IMR-90 (cell line): ENCODE data around the gene CEACAM20. TPM values are rescaled to one million over a fixed set of nuclear protein-coding genes. Genes with fewer than 3 reads are reported as not detected.

Experiments used
- ATAC-seq: fragments of 200-7000 bp; cut with Tn5 transposase; 2 replicates; pipeline ENCODE4 v1.9.1; 2020; ENCODE audit warnings: low read depth, mild to moderate bottlenecking, moderate library complexity
- BruUV-seq: library from RNA; stranded (reverse); fragments of 400-500 nt; replicated peaks from 2 replicates; lab custom pipeline; 2021; lab: Mats Ljungman, UMichigan
- CTCF ChIA-PET: fragments of 300-600 bp; formaldehyde crosslinking; extraction: SDS; loops from one replicate; lab custom pipeline; 2021; ENCODE audit warnings: antibody characterized with exemption; lab: Yijun Ruan, JAX
- POLR2A ChIA-PET: fragments of 300-600 bp; sonication (Branson Sonifier 250); formaldehyde crosslinking; loops from one replicate; lab custom pipeline; 2022; ENCODE audit warnings: antibody characterized with exemption; ENCODE audit not compliant: unreplicated experiment; lab: Charles Lee
- DNase-seq: peaks from one replicate; pipeline ENCODE4 v3.0.0; 2013
- H2AFZ ChIP-seq: replicated peaks from 2 replicates; pipeline ENCODE3; 2013; ENCODE audit warnings: low read length, mild to moderate bottlenecking; ENCODE audit not compliant: poor library complexity
- H2AK5ac ChIP-seq: 2 replicates; pipeline ENCODE4 v1.6.1; 2013; ENCODE audit warnings: low read depth, low read length, inconsistent platforms
- H2AK9ac ChIP-seq: replicated peaks from 2 replicates; pipeline ENCODE3; 2013; ENCODE audit warnings: mild to moderate bottlenecking, low read depth, low read length, moderate library complexity; ENCODE audit not compliant: poor library complexity
- H2BK120ac ChIP-seq: 2 replicates; pipeline ENCODE4 v1.6.1; 2013; ENCODE audit warnings: low read depth, low read length, inconsistent platforms
- H2BK15ac ChIP-seq: 3 replicates; pipeline ENCODE4 v1.6.1; 2013; ENCODE audit warnings: low read depth, low read length, inconsistent platforms
- H2BK20ac ChIP-seq: 2 replicates; pipeline ENCODE4 v1.6.1; 2013; ENCODE audit warnings: low read depth, mild to moderate bottlenecking, inconsistent platforms, low read length, moderate library complexity
- H2BK5ac ChIP-seq: 2 replicates; pipeline ENCODE4 v1.6.1; 2013; ENCODE audit warnings: mild to moderate bottlenecking, low read depth, low read length, inconsistent platforms; ENCODE audit not compliant: poor library complexity, severe bottlenecking
- H3K14ac ChIP-seq: replicated peaks from 2 replicates; pipeline ENCODE4 v1.6.1; 2013; ENCODE audit warnings: low read depth, low read length, inconsistent platforms
- H3K18ac ChIP-seq: 2 replicates; pipeline ENCODE4 v1.6.1; 2013; ENCODE audit warnings: low read depth, low read length, control low read depth
- H3K23ac ChIP-seq: 2 replicates; pipeline ENCODE4 v1.6.1; 2013; ENCODE audit warnings: low read depth, low read length, inconsistent platforms
- H3K27ac ChIP-seq: 2 replicates; pipeline ENCODE4 v1.5.1; 2013; ENCODE audit warnings: mild to moderate bottlenecking, control low read depth, low read length; ENCODE audit not compliant: insufficient read depth
- H3K27me3 ChIP-seq: 2 replicates; pipeline ENCODE4 v1.6.1; 2013; ENCODE audit warnings: low read length; ENCODE audit not compliant: control insufficient read depth, insufficient read depth
- H3K36me3 ChIP-seq: 2 replicates; pipeline ENCODE4 v1.6.1; 2013; ENCODE audit warnings: low read length, mixed read lengths; ENCODE audit not compliant: control insufficient read depth, insufficient read depth
- H3K4ac ChIP-seq: 2 replicates; pipeline ENCODE4 v1.6.1; 2013; ENCODE audit warnings: low read depth, low read length, inconsistent platforms
- H3K4me1 ChIP-seq: 2 replicates; pipeline ENCODE4 v1.6.1; 2013; ENCODE audit warnings: low read length, mixed read lengths; ENCODE audit not compliant: control insufficient read depth, insufficient read depth
- H3K4me2 ChIP-seq: 2 replicates; pipeline ENCODE4 v1.6.1; 2013; ENCODE audit warnings: low read depth, mild to moderate bottlenecking, control low read depth, low read length, moderate library complexity
- H3K4me3 ChIP-seq: 2 replicates; pipeline ENCODE4 v1.5.1; 2013; ENCODE audit warnings: low read depth, mild to moderate bottlenecking, control low read depth, low read length, moderate library complexity; ENCODE audit not compliant: insufficient read depth
- H3K56ac ChIP-seq: 2 replicates; pipeline ENCODE4 v1.6.1; 2013; ENCODE audit warnings: low read length, inconsistent platforms; ENCODE audit not compliant: insufficient read depth; ENCODE audit errors: extremely low read depth
- H3K79me1 ChIP-seq, 2 experiments: 2 replicates each; pipeline ENCODE4 v1.6.1; 2013; ENCODE audit warnings: low read length in 2 of 2, inconsistent platforms in 1 of 2, low read depth in 1 of 2
- H3K9ac ChIP-seq: 2 replicates; pipeline ENCODE4 v1.6.1; 2013; ENCODE audit warnings: low read depth, low read length, control low read depth
- H3K9me1 ChIP-seq: 2 replicates; pipeline ENCODE4 v1.6.1; 2013; ENCODE audit warnings: low read length, inconsistent platforms; ENCODE audit not compliant: insufficient read depth
- H3K9me3 ChIP-seq: 2 replicates; pipeline ENCODE4 v1.6.1; 2013; ENCODE audit warnings: low read length; ENCODE audit not compliant: control insufficient read depth, insufficient read depth
- H4K20me1 ChIP-seq: 2 replicates; pipeline ENCODE4 v1.6.1; 2013; ENCODE audit warnings: low read length, inconsistent platforms; ENCODE audit not compliant: insufficient read depth
- H4K5ac ChIP-seq: 2 replicates; pipeline ENCODE4 v1.6.1; 2013; ENCODE audit warnings: mild to moderate bottlenecking, low read depth, low read length, control low read depth
- H4K8ac ChIP-seq, 2 experiments: 2 replicates each; pipeline ENCODE4 v1.6.1; 2013; ENCODE audit warnings: low read depth in 2 of 2, low read length in 2 of 2, control low read depth in 1 of 2, inconsistent platforms in 1 of 2
- H4K91ac ChIP-seq: 2 replicates; pipeline ENCODE4 v1.6.1; 2013; ENCODE audit warnings: low read depth, low read length, inconsistent platforms; ENCODE audit not compliant: insufficient read depth
- BHLHE40 ChIP-seq: fragments of 150-350 bp; IDR thresholded peaks from 2 replicates; pipeline ENCODE4 v1.6.1; 2016; ENCODE audit warnings: mild to moderate bottlenecking, low read depth, low read length
- CEBPB ChIP-seq: IDR thresholded peaks from 2 replicates; pipeline ENCODE4 v1.6.1; 2012; ENCODE audit warnings: low read depth, low read length, improper control_type of control experiment
- MAFK ChIP-seq: IDR thresholded peaks from 2 replicates; pipeline ENCODE4 v1.6.1; 2012; ENCODE audit warnings: low read depth, low read length, improper control_type of control experiment
- MAZ ChIP-seq: IDR thresholded peaks from 2 replicates; pipeline ENCODE4 v1.6.1; 2012; ENCODE audit warnings: low read depth, mild to moderate bottlenecking, low read length, improper control_type of control experiment, moderate library complexity, borderline replicate concordance
- NFE2L2 ChIP-seq: fragments of 150-350 bp; IDR thresholded peaks from 2 replicates; pipeline ENCODE4 v1.6.1; 2016; ENCODE audit warnings: low read depth, mild to moderate bottlenecking, low read length
- POLR2A ChIP-seq: IDR thresholded peaks from 2 replicates; pipeline ENCODE4 v1.6.1; 2012; ENCODE audit warnings: mild to moderate bottlenecking, low read depth, low read length
- RAD21 ChIP-seq: IDR thresholded peaks from 2 replicates; pipeline ENCODE4 v1.6.1; 2012; ENCODE audit warnings: low read length, improper control_type of control experiment
- RFX5 ChIP-seq: IDR thresholded peaks from 2 replicates; pipeline ENCODE4 v1.8.0; 2012; ENCODE audit warnings: low read depth, mild to moderate bottlenecking, low read length, moderate library complexity
- SMC3 ChIP-seq: fragments of 150-350 bp; IDR thresholded peaks from 2 replicates; pipeline ENCODE4 v1.6.1; 2016; ENCODE audit warnings: low read depth, mild to moderate bottlenecking, antibody characterized with exemption, low read length, moderate library complexity
- WGBS, 2 experiments: methylation state at CpG; one replicate each; pipeline versions ENCODE4 v1.1.5 to v1.1.7; 2013; ENCODE audit warnings: missing lambda C conversion rate in 2 of 2; ENCODE audit not compliant: insufficient read length in 1 of 2; ENCODE audit errors: extremely low coverage in 2 of 2; 5-methylcytosine and 5-hydroxymethylcytosine counted together
- dilution Hi-C: fragments of 300-500 bp; cut with HindIII; formaldehyde crosslinking; loops from one replicate; pipeline ENCODE4 v1.14.3; 2018; ENCODE audit warnings: low sequenced_read_pairs; ENCODE audit not compliant: unreplicated experiment
- in situ Hi-C: fragments of 300-500 bp; cut with MboI; formaldehyde crosslinking; loops from 3 replicates; pipeline ENCODE4 v1.14.3; 2019; ENCODE audit warnings: low sequenced_read_pairs, inconsistent platforms, mixed read lengths
- intact Hi-C: fragments of 100-400 bp; cut with micrococcal nuclease; formaldehyde crosslinking; loops from 2 replicates; pipeline ENCODE4 v1.10.0; 2022
- polyA plus RNA-seq, 3 experiments: library from polyadenylated mRNA; depleted of rRNA; stranded (reverse); fragments of >200 nt; gene quantifications; 2 replicates each; pipeline ENCODE4 v1.2.3, GENCODE V29; 2012; ENCODE audit warnings: low replicate concordance in 1 of 3
- total RNA-seq: library from RNA; depleted of rRNA; stranded (reverse); fragments of >200 nt; gene quantifications from 2 replicates; pipeline ENCODE4 v1.2.3, GENCODE V29; 2012
- TF ChIP-seq, protein P1 (sequence below): fragments of 150-350 bp; IDR thresholded peaks from 2 replicates; pipeline ENCODE4 v1.6.1; 2016; ENCODE audit warnings: low read depth, mild to moderate bottlenecking, low read length, moderate library complexity, borderline replicate concordance
- TF ChIP-seq, protein P2 (sequence below): conservative IDR thresholded peaks from 2 replicates; pipeline ENCODE4 v1.5.1; 2012; ENCODE audit warnings: mild to moderate bottlenecking, low read depth, low read length, improper control_type of control experiment

The CEACAM20 gene
- total and polyA plus RNA-seq, 2 of the 4 experiments (the other 2 are of a cell fraction) = not detected

DNA sequence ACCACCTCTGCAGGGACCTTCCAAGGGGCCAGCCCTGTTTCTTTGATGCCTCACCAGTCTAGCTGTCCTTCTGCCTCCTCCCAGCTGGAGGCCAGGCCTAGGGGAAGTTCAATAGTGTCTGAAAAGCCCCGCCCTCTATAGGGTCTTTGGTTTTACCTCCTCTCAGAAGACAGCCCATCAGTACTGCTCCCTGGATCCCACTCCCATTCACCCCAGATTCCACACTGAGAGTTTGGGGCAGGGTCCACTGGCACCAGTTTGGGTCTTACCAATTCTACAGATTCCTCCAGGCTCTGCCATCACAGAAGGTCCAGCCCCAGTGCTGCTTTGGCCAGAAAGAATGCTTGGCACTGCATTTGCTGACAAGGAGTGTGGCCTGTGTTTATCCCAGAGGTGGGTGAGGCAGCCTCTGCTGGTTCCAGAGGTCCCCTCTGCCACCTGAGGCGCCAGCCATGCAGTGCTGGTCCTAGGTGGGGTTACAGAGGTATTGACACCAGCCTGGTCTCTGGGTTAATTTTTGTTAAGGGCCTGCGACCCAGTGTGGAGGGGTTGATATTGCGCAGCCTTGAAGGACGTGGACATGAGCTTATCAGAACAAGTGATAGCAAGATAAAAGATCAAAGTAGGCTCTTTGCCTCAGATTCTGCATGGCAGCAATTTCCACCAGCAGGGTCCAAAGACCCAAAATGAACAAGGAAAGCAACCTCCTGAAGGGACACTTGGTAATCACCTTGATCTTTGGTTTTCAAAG lies 42.5 kb upstream of the CEACAM20 start:
- in situ Hi-C loops = loop anchor here (5.0 to 25.0 kb wide), 3 partner anchors 85 to 270 kb away; partner anchors contain the start of gene CBLC
- TF ChIP-seq SMC3 (no peak), POLR2A (no peak), BHLHE40 (no peak), RFX5 (no peak), MAFK (no peak), MAZ (no peak), CEBPB (no peak), RAD21 (no peak), NFE2L2 (no peak)
- TF ChIP-seq, protein P1, sequence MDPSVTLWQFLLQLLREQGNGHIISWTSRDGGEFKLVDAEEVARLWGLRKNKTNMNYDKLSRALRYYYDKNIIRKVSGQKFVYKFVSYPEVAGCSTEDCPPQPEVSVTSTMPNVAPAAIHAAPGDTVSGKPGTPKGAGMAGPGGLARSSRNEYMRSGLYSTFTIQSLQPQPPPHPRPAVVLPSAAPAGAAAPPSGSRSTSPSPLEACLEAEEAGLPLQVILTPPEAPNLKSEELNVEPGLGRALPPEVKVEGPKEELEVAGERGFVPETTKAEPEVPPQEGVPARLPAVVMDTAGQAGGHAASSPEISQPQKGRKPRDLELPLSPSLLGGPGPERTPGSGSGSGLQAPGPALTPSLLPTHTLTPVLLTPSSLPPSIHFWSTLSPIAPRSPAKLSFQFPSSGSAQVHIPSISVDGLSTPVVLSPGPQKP = no peak
- TF ChIP-seq, protein P2, sequence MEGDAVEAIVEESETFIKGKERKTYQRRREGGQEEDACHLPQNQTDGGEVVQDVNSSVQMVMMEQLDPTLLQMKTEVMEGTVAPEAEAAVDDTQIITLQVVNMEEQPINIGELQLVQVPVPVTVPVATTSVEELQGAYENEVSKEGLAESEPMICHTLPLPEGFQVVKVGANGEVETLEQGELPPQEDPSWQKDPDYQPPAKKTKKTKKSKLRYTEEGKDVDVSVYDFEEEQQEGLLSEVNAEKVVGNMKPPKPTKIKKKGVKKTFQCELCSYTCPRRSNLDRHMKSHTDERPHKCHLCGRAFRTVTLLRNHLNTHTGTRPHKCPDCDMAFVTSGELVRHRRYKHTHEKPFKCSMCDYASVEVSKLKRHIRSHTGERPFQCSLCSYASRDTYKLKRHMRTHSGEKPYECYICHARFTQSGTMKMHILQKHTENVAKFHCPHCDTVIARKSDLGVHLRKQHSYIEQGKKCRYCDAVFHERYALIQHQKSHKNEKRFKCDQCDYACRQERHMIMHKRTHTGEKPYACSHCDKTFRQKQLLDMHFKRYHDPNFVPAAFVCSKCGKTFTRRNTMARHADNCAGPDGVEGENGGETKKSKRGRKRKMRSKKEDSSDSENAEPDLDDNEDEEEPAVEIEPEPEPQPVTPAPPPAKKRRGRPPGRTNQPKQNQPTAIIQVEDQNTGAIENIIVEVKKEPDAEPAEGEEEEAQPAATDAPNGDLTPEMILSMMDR = no peak

More for the DNA sequence above, 42.5 kb upstream of the CEACAM20 start:
- Histone ChIP-seq H4K5ac (no peak overlapping the region), H2BK15ac (0 out of 3 replicates have a peak overlapping the region, but pooled peaks have one; percentile 15), H3K4me2 (no peak overlapping the region), H3K18ac (no peak overlapping the region), H2AK9ac (peak overlapping the region; percentile 48), H3K56ac (no peak overlapping the region), H3K9me1 (no peaks in the 10 kb centered on the region; the same call in 1 of the 2 replicates), H3K23ac (no peak overlapping the region), H4K20me1 (no peaks in the 10 kb centered on the region), H3K4ac (peak overlapping the region; percentile 36), H2BK5ac (no peak overlapping the region), H2BK120ac (peak overlapping the region; percentile 32; the same call in 1 of the 2 replicates), H3K9me3 (no peaks in the 10 kb centered on the region), H3K27me3 (peaks cover 3% of the 10 kb centered on the region; the same call in 1 of the 2 replicates), H3K14ac (0 out of 2 replicates have a peak overlapping the region, but pooled peaks have one; percentile 36), H2BK20ac (peak overlapping the region; percentile 29; the same call in 1 of the 2 replicates), H4K91ac (no peak overlapping the region; the same call in 1 of the 2 replicates), H2AFZ (peak overlapping the region; percentile 39), H3K27ac (no peak overlapping the region), H3K36me3 (no peaks in the 10 kb centered on the region), H2AK5ac (peak overlapping the region; percentile 57), H3K79me1 (no peaks in the 10 kb centered on the region), H3K4me1 (peaks cover 3% of the 10 kb centered on the region; the same call in 1 of the 2 replicates), H4K8ac (no peak overlapping the region), H3K4me3 (no peak overlapping the region), H3K9ac (no peak overlapping the region)
- BruUV-seq = no TSS peak
- intact Hi-C loops (loop anchor here (1.0 to 10.0 kb wide), 5 partner anchors 85 to 383 kb away; partner anchors contain the start of genes CLPTM1 and NECTIN2), dilution Hi-C loops (no loop called here)
- CTCF ChIA-PET = interaction anchor here (1.4 to 2.5 kb wide), 5 partner anchors 71 to 199 kb away, joined by 3 to 16 read pairs (median 4); no protein-coding TSS in a partner anchor
- DNase-seq = no peak
- ATAC-seq = no peak
- 83% methylated on average over 1 of the region's 5 CpGs; no CpG with 5 or more reads in 1 of the 2 experiments for WGBS, 2 experiments
- POLR2A ChIA-PET = no interaction called here
